AG08396 (cell line): ENCODE results near the gene THOC2.
"Not testable (repeated sequence)": the region's sequence is repeated elsewhere in the genome, so short reads cannot be mapped to it uniquely, and the experiment has no call there.

ENCODE experiments used
- DNase-seq: peaks from one replicate; pipeline ENCODE4 v3.0.0; 2012; ENCODE audit warnings: low spot score, mixed read lengths

THOC2 gene

DNA sequence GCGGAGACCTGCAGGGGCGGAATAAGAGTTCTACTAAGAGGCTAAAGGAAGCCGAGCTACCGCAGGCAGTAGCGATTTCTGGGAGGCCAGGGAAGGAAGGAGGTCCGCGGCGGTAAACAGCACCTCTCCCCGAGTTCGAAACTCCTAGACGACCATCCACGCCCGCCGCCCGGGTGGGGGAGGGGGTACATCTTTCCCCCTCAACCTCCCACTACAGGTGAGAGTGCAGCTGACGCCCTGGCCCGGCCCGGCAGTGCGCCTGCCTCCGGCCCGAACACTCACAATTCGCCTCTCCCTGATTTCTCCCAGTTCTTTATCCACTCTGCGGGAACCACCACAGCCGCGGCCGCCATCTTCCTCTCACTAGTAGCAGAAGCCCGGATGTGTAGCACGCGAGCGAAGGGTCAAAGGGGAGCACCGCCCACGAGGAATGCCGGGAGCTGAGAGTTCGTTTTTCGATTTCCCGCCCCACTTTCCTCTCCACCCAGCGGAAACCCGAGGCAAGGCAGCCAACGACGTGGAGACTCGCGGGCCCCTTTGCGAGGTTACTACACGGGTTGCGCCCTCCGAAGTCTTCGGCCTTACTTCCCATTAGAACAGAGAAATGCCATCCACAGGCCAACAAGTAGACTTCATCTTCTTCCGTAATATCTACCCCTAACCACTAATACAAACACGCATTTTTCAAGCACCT lies at the start of gene THOC2:
TSS of gene THOC2 (minus strand) at position 383 of the 694 bp plus-strand sequence. CDS start at position 353, 30 bp downstream.
- DNase-seq = peak; percentile 83

- DNase-seq = not testable (repeated sequence)
Observed at GRCh38 chrX:123781786-123782185, 48.9 kb upstream of the THOC2 start.

DNA sequence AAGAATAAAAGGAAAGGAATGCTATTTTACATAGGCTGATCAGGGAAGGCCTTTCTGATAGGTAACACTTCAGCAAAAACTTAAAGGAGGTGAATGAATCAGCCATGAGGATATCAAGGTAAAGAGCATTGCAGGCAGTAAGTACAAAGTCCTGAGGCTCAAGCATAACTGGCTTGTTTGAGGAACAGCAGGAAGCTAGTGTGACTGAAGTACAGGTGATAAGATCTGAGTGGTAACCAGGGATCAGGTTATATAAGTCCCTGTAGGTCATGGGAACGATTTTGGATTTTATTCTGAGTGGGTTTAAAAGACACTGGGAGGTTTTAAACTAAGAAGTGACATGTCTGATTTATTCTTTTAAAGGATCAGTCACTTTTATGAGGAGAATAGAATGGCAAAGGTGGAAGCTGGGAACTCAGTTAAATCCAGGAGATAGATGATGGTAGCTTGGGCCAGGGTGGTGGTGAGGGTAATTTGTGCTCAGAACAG lies 47.1 kb upstream of the THOC2 start:
- no peak for DNase-seq

DNA sequence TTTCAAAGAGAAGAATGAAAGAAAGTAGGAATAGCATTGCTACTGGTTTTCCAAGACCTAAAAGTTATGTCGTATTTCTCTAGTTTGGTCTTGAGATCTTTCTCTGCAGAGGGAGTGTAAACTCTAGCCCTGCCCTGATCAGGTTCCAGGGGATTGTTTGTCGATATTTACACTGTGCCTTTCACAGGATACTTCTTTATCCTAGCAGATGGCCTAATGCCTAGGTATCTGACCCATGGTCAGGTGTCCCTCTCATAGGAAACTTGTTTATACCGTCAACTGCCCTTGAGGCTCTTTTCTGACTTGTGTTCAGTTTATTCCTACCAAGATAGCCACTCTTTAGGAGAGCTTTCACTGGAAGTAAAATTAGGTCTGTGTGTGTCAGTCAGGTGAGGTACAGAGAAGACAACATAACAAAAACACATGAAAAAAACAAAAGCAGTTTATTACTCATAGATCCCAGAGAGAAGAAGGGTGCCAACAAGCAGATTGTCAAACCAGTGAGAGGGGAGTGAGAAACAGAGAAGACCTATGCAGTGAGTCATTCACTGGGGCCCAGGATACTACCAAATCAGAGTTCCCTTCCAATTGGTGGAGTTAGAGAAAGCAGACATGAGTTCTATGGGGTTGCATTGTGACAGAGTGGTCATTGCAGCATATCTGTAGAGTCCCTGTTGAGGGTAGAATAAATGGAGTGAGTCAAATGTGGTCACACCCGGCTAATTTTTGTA lies 40.6 kb upstream of the THOC2 start:
- no peak for DNase-seq

GRCh38 chrX:123771449-123772064 lies 38.7 kb upstream of the THOC2 start:
- no peak for DNase-seq

GRCh38 chrX:123764967-123765871 lies 32.4 kb upstream of the THOC2 start:
- peak; percentile 87 for DNase-seq

- DNase-seq = not testable (repeated sequence)
Observed at GRCh38 chrX:123759849-123760248, 27.0 kb upstream of the THOC2 start.

- DNase-seq = not testable (repeated sequence)
Observed at GRCh38 chrX:123757794-123758193, 24.9 kb upstream of the THOC2 start.

GRCh38 chrX:123756320-123756719 lies 23.5 kb upstream of the THOC2 start:
- DNase-seq = peak; percentile 21

DNA sequence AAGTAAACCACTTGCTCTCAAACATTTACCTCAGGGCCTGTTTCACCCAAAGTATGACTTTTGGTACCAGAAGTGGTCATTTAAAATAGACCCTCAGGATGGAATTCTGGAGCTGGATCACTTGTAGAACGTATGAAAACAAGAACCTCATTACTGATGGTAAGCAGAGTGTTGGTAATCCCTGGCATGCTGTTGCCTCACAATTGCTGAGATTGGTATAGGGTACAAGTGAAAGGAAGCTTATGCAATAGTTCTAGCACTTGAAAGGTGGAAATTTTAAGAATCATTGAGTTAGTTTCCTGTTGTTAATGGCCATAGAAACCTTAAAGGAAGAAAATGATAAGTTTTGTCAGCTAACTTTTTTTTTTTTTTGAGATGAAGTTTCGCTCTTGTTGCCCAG lies 22.3 kb upstream of the THOC2 start:
- DNase-seq = no peak

DNA sequence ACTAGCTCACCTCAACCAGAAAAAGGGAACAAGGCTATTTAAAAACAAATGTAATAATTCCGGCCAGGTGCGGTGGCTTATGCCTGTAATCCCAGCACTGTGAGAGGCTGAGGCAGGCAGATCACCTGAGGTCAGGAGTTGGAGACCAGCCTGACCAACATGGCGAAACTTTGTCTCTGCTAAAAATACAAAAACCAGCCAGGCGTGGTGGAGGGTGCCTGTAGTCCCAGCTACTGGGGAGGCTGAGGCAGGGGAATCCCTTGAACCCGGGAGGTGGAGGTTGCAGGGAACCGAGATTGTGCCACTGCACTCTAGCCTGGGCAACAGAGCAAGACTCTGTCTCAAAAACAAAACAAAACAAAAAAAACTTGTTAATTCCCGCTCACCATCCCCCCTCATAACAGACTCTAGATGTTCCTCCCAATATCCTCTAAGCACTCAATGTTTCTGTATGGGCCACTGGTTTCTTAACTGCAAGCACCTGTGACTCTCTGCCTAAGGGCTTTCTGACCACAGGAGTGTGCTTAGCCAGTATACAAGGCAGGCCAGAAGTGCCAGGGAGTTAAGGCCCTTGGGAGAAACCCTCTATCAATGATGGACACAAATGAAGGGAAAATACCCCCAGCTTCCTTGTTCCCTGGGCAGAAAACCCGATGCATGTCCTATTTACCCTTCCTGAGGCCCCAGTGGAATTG lies 21.0 kb upstream of the THOC2 start:
- no peak for DNase-seq

GRCh38 chrX:123749643-123750042 lies 16.8 kb upstream of the THOC2 start:
- DNase-seq = no peak

DNA sequence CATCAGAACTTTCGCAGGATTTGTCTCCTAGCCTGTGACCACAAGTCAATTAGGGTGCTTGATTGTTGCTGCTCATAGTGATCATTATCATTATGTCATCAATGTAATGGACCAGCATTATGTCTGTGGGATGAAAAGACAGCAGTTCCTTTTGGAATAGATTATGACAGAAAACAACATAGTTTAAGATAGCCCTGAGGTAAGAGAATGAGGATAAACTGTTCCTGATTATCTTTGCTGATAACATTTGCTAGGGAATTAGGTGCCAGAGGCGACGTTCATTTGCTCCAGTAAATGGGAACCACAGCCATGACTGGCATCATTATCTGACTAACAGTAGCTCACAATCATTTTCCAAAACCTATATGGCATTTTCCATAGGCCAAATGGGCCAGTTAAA lies 12.7 kb upstream of the THOC2 start:
- DNase-seq = no peak

DNA sequence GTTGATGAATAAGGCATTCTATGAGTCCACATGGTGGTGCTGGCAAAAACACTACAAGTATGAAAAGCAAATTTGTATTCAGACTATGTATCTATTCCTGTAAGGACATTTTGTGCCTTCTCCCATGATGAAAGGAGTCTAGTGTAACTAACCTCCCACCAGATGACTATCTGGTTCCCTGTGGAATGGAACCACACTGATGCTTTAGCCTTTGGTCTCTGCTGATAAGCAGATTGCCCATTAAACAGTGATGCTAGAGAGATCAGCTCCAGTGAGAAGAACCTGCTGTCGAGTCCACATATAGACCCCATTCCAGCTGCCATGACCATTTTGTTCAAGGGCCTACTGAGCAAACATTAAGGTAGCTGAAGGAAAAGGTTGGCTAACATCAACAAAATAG lies 10.5 kb upstream of the THOC2 start:
- DNase-seq = no peak

GRCh38 chrX:123742440-123742839 lies 9.6 kb upstream of the THOC2 start:
- no peak for DNase-seq

- no peak for DNase-seq
Observed at GRCh38 chrX:123740536-123740935, 7.7 kb upstream of the THOC2 start.

DNA sequence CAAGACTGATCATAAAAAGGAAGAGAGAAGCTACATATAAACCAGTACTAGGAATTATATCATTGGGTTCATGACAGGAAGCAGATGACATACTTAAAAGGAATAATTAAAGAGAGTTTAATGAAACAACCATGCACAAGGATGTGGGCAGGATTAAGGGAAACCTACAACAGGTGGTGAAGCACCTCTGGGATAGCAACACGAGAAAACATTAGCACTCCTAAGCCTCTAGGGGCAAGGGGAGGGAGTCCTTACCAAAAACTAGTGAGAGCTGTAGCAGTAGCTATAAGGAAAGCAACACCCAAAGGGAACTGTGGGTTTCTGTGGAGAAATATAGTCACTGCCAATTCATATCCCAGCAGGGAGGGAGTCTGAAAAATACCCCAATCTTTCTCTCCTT lies 7.2 kb upstream of the THOC2 start:
- DNase-seq = no peak

DNA sequence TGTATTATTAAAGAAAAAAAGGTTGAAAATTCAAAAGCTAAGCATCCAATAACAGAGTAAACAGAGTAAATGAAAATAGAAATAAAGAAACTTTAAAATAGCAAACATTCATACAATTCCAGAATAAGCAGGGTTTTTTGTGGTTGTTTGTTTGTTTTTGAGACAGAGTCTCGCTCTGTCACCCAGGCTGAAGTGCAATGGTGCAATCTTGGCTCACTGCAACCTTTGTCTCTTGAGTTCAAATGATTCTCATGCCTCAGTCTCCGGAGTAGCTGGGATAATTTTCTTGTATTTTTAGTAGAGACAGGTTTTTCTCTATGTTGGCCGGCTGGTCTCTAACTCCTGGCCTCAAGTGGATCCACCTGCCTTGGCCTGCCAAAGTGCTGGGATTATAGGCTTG lies 6.6 kb upstream of the THOC2 start:
- no peak for DNase-seq

DNA sequence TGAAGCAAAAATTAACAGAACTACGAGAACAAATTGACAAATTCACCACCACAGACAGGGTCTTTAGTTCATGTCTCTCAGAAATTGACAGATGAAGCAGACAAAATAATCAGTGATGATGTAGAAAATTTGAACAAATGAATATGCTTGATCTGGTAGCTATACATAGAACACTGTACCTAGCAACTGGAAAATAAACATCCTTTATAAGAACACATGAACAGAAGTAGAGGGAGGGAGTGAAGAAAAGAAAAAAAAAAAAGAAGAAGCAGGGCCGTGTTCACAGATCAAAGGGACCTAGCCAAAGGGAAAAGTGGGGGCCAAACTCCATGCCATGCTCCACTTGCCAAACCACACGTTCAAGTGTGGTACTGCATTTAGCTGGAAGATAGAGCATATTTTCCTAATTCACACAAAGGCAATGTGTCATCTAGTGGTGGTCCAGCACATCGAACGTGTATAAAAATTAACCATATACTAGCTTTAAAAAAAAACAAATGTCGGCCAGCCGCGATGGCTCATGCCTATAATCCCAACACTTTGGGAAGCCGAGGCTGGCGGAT lies 5.6 kb upstream of the THOC2 start:
- DNase-seq = no peak

DNA sequence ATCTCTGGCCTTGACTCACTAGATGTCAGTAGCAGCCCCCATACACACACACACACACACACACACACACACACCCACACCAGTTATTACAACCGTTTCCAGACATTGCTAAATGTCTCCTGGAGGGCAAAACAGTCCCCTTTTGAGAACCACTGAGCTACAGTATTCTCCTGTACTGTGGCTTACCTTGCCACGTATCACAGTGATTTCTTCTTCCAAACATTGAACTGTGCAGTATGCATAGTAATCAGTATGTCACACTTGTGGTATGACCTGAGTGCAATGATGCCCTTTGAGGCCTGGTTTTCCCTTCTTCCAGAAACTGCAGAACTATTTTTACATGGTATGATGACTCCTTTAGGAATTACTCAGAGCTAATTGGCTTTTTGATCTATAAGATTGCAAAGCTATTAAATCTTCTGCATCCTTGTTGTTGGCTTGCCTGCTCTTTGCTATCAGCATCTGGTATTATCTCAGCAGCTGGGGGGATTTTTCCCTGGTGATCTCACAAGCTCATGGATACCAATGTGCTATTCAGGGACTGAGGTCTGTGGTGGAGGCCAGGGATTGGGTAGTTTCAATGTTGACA lies 3.6 kb upstream of the THOC2 start:
- peak; percentile 34 for DNase-seq

DNA sequence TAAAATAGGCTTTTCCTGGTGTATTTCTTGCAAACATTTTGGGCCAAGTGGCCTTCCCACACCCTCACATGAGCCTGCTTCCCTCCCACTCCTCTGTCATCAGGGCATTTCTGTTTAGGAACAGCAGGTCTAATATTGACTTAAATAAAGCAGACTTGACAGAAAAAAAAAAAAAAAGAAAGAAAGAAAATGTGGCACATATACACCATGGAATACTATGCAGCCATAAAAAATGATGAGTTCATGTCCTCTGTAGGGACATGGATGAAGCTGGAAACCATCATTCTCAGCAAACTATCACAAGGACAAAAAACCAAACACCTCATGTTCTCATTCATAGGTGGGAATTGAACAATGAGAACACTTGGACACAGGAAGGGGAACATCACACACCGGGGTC lies 2.3 kb upstream of the THOC2 start:
- DNase-seq = not testable (repeated sequence)
